HG02623 (cell line): ENCODE measurements around the gene DCDC2C.

Experiments
- ATAC-seq: cut with Tn5 transposase; IDR thresholded peaks from one replicate; pipeline ENCODE4 v1.9.1; 2021; ENCODE audit warnings: moderate library complexity; ENCODE audit not compliant: unreplicated experiment

The DCDC2C gene

GRCh38 chr2:3742743-3743508 is 39.6 kb downstream of the DCDC2C start:
- no peak for ATAC-seq

DNA sequence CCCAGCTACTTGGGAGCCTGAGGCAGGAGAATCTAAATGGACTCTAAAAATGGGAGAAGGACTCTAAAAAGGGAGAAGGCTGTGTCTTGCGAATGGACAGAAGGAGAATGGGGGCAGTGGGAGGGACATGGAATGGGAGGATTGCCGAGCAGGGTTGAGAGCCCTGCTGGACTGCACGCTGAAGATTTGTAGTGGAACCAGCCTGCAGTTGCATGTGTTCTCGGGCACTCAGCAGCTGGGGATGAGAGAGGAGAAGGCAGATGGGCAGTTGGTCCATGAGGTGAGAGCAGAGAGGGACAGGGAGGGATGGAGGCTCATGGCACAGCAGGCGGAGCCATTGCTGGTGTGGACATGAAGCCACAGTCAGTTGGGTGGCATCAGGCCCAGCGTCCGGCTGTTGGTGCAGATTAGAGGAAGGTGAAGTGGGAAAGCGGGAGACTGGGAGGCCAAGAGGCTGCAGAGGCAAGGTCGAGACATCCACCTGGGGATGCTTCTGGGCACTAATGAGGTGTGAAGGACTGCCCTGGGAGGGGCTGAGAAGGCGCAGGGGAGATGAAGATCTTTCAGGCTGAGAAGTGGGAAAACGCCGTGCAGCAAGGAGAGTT is 40.7 kb downstream of the DCDC2C start:
- ATAC-seq: no peak

DNA sequence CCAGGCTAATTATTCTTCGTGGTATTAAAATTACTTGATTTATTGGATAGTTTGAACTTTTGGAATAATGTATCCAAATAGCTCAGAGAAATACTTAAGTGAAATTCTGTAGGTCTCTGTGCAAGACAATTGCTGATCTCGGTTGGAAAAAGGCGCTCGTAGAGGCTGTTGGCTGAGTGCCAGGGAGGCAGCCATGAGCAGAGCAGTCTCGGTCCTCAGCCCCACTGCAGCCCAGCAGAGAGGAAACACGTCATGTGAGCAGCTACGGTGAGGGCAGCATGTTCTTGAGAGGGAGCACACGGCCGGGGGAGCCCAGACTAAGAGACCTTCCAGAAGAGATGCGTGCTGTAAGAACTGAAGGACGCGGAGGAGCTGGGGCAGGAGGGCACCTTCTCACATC is 42.5 kb downstream of the DCDC2C start:
- ATAC-seq: no peak

GRCh38 chr2:3747032-3747654 is 43.8 kb downstream of the DCDC2C start:
- ATAC-seq: no peak

DNA sequence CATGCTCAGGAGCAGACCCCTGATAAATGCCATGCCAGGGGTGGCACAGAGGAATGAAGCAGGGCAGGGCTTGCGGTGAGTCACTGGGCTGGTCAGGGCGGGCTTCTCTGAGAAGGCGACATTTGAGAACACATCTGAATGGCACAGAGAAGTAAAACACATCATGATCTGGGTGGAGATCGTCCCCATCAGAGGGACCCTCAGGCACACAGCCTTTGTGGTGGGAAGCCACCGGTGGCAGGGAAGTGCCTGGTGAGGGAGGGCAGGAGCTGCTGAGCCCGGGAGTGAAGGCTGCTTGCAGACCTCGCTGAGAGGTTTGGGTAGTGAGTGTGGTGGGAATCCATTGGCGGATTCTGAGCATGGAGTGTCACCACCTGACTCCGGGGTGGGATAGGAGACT is 44.5 kb downstream of the DCDC2C start:
- no peak for ATAC-seq

- no peak for ATAC-seq
These were observed 45.8 kb downstream of the DCDC2C start for GRCh38 chr2:3749201-3749600.

- no peak for ATAC-seq
These were observed 47.9 kb downstream of the DCDC2C start for GRCh38 chr2:3751251-3751650.

DNA sequence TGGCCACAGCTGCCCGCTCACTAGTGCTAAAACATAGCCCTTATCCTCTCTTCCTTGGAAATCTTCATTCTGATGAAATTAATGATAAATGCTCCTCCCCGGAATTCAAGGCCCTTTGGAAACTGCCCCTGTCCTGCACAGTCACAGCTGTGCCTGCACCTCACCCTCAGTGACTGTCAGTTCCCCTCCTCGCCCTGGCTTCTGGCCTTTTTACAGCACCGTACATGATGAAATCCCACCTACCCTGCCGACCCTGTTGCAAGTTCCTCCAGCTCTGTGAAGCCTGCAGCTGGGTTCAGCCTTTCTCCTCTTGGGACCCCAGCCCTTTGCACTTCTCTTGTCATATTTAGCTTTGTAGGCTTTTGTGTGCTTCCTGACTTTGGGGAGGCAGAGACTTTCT is 48.4 kb downstream of the DCDC2C start:
- ATAC-seq: no peak

DNA sequence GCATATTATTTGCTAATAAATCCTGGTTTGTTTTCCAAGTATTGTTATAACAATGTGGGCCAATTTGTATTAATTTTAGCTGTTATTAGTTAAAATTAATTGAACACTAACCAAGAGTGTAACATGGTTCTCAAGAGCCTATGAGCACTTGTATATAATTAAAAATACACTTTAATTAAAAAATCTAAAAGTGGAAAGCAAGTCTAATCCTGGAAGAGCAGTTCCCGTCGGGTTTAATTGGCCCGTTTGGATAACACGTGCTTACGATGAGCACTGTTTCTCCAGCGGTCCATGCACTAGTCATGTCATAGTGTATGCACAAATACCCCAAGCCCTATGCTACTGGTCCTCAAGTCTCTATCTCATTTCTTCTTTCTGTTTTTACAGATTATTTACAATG is 49.0 kb downstream of the DCDC2C start:
- ATAC-seq: no peak

- no peak for ATAC-seq
These were observed 50.2 kb downstream of the DCDC2C start for GRCh38 chr2:3753561-3753960.

- no peak for ATAC-seq
These were observed 50.9 kb downstream of the DCDC2C start for GRCh38 chr2:3754280-3754679.

DNA sequence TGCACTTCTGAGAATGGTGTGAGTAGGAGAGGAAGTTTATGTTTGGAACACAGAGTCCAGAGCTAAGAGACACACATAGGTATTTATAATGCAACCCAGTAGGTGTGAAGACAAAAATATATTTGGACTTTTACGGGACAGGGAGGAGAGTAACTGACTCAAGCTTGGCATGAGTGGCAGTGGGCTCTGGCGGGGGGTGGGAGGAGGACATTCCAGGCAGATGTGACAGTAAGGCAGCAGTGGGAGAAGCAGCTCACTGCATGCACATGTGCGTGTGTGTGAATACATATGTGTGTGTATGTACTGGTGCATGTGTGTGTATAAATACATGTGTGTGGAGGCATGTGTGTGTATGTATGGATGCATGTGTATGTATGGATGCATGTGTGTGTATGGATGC is 51.4 kb downstream of the DCDC2C start:
- no peak for ATAC-seq

DNA sequence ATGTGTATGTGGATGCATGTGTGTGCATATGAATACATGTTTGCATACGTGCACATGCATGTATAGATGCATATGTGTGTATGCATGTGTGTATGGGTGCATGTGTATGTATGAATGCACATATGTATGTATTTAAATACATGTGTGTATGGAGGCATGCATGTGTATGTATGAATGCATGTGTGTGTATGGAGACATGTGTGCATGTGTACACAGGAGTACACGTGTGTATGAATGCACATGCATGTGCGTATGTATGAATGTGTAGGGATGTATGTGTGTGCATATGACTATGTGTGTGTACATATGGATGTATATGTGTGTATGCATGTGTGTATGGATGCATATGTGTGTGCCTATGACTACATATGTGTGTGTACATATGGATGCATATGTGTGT is 51.9 kb downstream of the DCDC2C start:
- ATAC-seq: no peak

DNA sequence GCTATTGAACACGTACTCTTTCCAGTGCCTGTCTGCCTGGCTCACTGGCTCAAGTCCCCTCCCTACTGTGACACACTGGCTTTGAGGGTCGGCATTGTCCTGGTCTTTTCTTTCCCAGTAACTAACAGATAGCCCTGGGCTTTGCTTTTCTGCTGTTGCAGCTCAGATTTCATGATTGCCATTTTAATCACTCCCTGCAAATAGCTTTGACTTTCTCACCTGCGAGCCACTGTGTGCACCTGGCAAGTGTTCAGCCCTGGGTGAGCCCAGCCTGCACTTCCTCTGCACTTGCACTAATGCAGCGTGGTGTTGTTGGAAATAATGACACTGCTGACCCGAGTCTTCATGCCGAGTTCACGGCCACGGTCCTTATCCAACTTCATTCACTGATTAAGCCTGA is 52.9 kb downstream of the DCDC2C start:
- no peak for ATAC-seq

DNA sequence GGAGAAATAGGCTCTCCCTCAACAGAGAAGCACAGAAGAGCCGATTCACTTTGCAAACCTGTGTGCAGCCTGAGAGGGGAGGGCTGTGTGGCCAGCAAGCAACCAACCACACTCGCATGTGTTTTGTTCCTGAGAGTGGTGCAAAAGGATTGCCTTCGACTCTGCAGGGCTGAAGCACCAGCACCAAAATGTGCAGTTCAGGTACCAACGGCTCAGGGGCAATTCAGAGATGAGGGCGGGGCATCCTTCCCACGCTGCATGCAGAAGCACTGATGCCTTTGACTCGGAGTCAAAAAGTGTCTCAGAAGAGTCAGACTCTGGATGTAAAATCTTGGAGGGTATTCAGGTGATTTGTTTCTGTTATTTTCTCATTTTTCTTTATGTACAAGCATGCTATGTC is 55.5 kb downstream of the DCDC2C start:
- ATAC-seq: no peak

- ATAC-seq: no peak
These were observed 56.0 kb downstream of the DCDC2C start for GRCh38 chr2:3759331-3759730.

DNA sequence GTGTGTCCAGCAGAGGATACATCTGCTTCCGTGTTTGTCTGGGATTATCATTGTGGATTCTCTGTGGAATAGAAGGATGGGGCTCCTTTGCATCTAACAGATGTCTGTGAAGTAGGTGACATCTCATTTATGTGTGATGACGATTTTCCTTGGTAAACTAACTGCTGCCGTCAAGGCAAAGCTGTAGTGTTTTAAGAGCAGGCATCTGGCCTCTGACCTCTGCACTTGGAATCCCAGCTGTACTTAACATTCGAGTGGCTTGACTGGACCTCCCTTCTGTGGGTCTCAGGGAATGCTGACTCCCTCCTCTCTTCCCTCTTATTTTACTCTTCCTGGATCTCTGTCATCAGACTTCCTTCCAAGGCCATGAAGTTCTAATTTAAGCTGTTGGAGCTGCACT is 56.4 kb downstream of the DCDC2C start:
- ATAC-seq: no peak

GRCh38 chr2:3761272-3761671 is 57.9 kb downstream of the DCDC2C start:
- ATAC-seq: no peak

DNA sequence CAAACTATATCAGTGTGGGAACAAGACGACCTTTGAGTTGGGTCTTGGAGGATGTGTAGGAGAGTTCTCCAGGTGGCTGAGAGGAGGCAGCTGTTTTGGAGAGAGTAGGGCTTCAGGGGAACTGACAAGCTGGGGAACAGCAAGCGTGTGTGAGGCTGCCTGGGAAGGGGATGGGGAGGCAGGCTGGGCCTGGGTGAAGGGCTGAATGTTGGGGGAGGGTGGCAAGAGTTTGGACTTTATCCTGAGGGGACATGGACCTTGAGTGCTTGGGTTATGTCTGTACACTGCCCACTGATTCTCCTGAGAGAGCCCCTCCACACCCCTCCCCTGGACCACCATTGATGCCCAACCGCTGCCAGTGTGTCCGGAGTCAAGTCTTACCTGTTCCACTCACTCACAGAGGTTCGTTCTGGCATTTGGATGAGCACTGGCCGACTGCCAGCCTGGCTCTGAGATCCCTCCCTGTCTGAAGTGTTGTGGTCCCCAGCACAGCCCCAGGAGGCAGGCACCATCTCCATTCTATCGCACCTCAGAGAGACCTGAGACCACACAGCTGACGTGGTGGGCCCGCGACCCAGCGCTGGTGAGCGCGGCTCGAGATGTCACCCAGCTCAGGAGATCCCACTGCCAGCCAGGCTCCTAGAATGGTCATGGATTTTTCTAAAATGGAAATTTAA is 59.5 kb downstream of the DCDC2C start:
- ATAC-seq: no peak

DNA sequence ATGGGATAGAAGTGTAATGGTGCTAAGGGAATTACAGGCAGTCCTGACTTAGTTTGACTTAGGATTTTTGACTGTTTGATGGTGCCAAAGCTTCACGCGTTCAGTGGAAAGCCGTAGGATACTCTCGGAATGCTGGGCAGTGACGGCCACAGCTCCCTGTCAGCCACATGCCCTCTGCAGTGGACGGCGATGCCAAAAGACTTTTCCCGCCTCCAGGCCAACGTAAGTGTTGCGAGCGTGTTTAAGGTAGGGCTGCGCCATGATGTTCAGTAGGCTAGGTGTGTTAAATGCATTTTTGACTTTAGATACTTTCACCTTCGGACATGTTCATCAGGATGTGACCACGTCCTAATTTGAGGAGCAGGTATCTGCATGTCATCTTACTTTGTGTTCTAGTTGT is 63.4 kb downstream of the DCDC2C start:
- no peak for ATAC-seq

GRCh38 chr2:3768960-3769765 is 65.8 kb downstream of the DCDC2C start:
- no peak for ATAC-seq
